Measurements from ENCODE around the gene SUFU. TPM values are rescaled to one million over a fixed set of nuclear protein-coding genes. Genes with fewer than 3 reads are reported as not detected.
A peak's percentile ranks its signal among the peaks of the same experiment; 100 is the strongest.

Gene SUFU
- total and polyA plus RNA-seq, 2 of the 13 experiments (the other 11 are each of a cell fraction or from before 2014, with no cell fraction given): 2.9 to 5.5 TPM

DNA sequence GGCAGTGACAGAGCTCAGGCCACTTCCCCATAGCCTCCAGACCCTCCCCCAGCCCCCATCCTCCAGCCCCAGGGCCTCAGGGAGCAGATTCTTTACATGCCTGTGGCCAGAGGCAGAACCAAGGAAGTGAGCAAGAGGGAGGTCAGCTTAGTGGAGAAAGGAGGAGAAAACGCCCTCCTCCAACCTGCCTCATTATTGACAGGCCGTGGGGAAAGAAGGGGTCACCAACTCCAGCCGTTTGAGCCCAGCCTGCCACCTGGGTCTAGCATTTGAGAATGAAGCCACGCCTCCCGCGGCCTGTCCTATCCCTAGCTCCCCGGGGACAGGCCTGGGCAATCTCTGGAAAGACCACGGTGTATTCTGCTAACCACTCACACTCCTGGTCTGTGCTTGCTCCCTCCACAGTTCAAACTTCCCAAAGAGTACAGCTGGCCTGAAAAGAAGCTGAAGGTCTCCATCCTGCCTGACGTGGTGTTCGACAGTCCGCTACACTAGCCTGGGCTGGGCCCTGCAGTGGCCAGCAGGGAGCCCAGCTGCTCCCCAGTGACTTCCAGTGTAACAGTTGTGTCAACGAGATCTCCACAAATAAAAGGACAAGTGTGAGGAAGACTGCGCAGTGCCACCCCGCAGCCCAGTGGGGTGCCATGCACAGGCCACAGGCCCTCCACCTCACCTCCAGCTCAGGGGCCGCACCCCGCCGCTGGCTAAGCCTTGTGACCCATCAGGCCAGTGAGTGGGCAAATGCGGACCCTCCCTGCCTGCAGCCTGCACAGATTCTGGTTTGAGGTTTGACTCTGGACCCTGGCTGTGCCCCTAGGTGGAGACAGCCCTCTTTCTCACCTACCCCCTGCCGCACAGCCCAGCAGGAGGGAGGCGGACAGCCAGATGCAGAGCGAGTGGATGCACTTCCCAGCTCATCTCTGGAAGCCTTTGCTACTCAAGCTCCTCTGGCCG lies 126.2 kb downstream of the SUFU start (continued):
- TF ChIP-seq ZBTB21 (CRISPR knock-in tag; IDR thresholded peaks at IDR 0.05): no peak
- TF ChIP-seq, protein P1, sequence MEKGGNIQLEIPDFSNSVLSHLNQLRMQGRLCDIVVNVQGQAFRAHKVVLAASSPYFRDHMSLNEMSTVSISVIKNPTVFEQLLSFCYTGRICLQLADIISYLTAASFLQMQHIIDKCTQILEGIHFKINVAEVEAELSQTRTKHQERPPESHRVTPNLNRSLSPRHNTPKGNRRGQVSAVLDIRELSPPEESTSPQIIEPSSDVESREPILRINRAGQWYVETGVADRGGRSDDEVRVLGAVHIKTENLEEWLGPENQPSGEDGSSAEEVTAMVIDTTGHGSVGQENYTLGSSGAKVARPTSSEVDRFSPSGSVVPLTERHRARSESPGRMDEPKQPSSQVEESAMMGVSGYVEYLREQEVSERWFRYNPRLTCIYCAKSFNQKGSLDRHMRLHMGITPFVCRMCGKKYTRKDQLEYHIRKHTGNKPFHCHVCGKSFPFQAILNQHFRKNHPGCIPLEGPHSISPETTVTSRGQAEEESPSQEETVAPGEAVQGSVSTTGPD (CRISPR knock-in tag; IDR thresholded peaks at IDR 0.05): no peak
- peak; percentile 17; the same call in 1 of the 2 replicates for TF ChIP-seq NCOA2 (CRISPR knock-in tag; IDR thresholded peaks at IDR 0.05)
- peak; percentile 30 for TF ChIP-seq HNRNPLL (IDR thresholded peaks at IDR 0.05; ENCODE audit: low read depth, low read length, poor library complexity, severe bottlenecking)
- TF ChIP-seq, protein P2, sequence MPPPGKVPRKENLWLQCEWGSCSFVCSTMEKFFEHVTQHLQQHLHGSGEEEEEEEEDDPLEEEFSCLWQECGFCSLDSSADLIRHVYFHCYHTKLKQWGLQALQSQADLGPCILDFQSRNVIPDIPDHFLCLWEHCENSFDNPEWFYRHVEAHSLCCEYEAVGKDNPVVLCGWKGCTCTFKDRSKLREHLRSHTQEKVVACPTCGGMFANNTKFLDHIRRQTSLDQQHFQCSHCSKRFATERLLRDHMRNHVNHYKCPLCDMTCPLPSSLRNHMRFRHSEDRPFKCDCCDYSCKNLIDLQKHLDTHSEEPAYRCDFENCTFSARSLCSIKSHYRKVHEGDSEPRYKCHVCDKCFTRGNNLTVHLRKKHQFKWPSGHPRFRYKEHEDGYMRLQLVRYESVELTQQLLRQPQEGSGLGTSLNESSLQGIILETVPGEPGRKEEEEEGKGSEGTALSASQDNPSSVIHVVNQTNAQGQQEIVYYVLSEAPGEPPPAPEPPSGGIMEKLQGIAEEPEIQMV (CRISPR knock-in tag; IDR thresholded peaks at IDR 0.05; ENCODE audit: low read depth): no peak
- TF ChIP-seq, protein P3, sequence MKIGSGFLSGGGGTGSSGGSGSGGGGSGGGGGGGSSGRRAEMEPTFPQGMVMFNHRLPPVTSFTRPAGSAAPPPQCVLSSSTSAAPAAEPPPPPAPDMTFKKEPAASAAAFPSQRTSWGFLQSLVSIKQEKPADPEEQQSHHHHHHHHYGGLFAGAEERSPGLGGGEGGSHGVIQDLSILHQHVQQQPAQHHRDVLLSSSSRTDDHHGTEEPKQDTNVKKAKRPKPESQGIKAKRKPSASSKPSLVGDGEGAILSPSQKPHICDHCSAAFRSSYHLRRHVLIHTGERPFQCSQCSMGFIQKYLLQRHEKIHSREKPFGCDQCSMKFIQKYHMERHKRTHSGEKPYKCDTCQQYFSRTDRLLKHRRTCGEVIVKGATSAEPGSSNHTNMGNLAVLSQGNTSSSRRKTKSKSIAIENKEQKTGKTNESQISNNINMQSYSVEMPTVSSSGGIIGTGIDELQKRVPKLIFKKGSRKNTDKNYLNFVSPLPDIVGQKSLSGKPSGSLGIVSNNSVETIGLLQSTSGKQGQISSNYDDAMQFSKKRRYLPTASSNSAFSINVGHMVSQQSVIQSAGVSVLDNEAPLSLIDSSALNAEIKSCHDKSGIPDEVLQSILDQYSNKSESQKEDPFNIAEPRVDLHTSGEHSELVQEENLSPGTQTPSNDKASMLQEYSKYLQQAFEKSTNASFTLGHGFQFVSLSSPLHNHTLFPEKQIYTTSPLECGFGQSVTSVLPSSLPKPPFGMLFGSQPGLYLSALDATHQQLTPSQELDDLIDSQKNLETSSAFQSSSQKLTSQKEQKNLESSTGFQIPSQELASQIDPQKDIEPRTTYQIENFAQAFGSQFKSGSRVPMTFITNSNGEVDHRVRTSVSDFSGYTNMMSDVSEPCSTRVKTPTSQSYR (CRISPR knock-in tag; IDR thresholded peaks at IDR 0.05; ENCODE audit: borderline replicate concordance): peak; percentile 18; the same call in 1 of the 2 replicates
- no peak for TF ChIP-seq ZFP36 (IDR thresholded peaks at IDR 0.05; ENCODE audit: borderline replicate concordance, low read depth, low read length, partially characterized antibody)
- TF ChIP-seq, protein P4, sequence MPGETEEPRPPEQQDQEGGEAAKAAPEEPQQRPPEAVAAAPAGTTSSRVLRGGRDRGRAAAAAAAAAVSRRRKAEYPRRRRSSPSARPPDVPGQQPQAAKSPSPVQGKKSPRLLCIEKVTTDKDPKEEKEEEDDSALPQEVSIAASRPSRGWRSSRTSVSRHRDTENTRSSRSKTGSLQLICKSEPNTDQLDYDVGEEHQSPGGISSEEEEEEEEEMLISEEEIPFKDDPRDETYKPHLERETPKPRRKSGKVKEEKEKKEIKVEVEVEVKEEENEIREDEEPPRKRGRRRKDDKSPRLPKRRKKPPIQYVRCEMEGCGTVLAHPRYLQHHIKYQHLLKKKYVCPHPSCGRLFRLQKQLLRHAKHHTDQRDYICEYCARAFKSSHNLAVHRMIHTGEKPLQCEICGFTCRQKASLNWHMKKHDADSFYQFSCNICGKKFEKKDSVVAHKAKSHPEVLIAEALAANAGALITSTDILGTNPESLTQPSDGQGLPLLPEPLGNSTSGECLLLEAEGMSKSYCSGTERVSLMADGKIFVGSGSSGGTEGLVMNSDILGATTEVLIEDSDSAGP (CRISPR knock-in tag; IDR thresholded peaks at IDR 0.05; ENCODE audit: borderline replicate concordance): 0 out of 2 replicates have a peak, but pooled peaks have one; percentile 16
- no peak for TF ChIP-seq FLYWCH1 (CRISPR knock-in tag; IDR thresholded peaks at IDR 0.05)
- TF ChIP-seq, protein P5, sequence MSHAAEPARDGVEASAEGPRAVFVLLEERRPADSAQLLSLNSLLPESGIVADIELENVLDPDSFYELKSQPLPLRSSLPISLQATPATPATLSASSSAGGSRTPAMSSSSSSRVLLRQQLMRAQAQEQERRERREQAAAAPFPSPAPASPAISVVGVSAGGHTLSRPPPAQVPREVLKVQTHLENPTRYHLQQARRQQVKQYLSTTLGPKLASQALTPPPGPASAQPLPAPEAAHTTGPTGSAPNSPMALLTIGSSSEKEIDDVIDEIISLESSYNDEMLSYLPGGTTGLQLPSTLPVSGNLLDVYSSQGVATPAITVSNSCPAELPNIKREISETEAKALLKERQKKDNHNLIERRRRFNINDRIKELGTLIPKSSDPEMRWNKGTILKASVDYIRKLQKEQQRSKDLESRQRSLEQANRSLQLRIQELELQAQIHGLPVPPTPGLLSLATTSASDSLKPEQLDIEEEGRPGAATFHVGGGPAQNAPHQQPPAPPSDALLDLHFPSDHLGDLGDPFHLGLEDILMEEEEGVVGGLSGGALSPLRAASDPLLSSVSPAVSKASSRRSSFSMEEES (CRISPR knock-in tag; IDR thresholded peaks at IDR 0.05): no peak
- TF ChIP-seq HOXA3 (CRISPR knock-in tag; IDR thresholded peaks at IDR 0.05): no peak
- TF ChIP-seq EP300 (IDR thresholded peaks at IDR 0.05; ENCODE audit: low read depth in 2 of 2, low read length in 2 of 2): peak in 1 of 2 experiments; percentile 18; a peak in 1 of 4 replicates
- no peak for TF ChIP-seq EP300 (CRISPR knock-in tag; IDR thresholded peaks at IDR 0.05; ENCODE audit: borderline replicate concordance)
- TF ChIP-seq, protein P6, sequence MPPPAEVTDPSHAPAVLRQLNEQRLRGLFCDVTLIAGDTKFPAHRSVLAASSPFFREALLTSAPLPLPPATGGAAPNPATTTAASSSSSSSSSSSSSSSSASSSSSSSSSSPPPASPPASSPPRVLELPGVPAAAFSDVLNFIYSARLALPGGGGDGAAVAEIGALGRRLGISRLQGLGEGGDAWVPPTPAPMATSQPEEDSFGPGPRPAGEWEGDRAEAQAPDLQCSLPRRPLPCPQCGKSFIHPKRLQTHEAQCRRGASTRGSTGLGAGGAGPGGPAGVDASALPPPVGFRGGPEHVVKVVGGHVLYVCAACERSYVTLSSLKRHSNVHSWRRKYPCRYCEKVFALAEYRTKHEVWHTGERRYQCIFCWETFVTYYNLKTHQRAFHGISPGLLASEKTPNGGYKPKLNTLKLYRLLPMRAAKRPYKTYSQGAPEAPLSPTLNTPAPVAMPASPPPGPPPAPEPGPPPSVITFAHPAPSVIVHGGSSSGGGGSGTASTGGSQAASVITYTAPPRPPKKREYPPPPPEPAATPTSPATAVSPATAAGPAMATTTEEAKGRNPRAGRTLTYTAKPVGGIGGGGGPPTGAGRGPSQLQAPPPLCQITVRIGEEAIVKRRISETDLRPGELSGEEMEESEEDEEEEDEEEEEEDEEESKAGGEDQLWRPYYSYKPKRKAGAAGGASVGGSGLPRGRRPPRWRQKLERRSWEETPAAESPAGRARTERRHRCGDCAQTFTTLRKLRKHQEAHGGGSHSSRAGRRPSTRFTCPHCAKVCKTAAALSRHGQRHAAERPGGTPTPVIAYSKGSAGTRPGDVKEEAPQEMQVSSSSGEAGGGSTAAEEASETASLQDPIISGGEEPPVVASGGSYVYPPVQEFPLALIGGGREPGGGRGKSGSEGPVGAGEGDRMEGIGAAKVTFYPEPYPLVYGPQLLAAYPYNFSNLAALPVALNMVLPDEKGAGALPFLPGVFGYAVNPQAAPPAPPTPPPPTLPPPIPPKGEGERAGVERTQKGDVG (CRISPR knock-in tag; IDR thresholded peaks at IDR 0.05; ENCODE audit: borderline replicate concordance): 0 out of 2 replicates have a peak, but pooled peaks have one; percentile 35

Data from HepG2 (cell line).